Measurements from ENCODE around the gene UGT2B17. TPM values are rescaled to one million over a fixed set of nuclear protein-coding genes. Genes with fewer than 3 reads are reported as not detected.

Gene UGT2B17
- total and polyA plus RNA-seq, 2 of the 13 experiments (the other 11 are each of a cell fraction or from before 2014, with no cell fraction given): not detected

GRCh38 chr4:68520985-68521384 is 55.1 kb downstream of the UGT2B17 start:
- Histone ChIP-seq H3K4me3 (replicated peaks in 1 of 3; ENCODE audit: insufficient read depth in 1 of 3, low read depth in 2 of 3, low read length in 3 of 3) (no peak overlapping the region), H3K9ac (ENCODE audit: insufficient read depth, low read depth, low read length) (no peak overlapping the region), H2AFZ (ENCODE audit: low read length) (no peak overlapping the region), H3K27ac (ENCODE audit: extremely low read length, insufficient read depth, low read length) (no peak overlapping the region), H3K79me2 (ENCODE audit: insufficient read depth, low read length) (no peaks in the 10 kb centered on the region), H3K36me3 (replicated peaks in 1 of 2; ENCODE audit: control insufficient read depth in 1 of 2, insufficient read depth in 2 of 2, low read length in 2 of 2) (no peaks in the 10 kb centered on the region), H3K4me1 (ENCODE audit: insufficient read depth, low read length) (no peaks in the 10 kb centered on the region), H3K9me3 (ENCODE audit: low read length) (no peaks in the 10 kb centered on the region), H3K27me3 (ENCODE audit: control insufficient read depth in 1 of 2, insufficient read depth in 2 of 2, low read length in 2 of 2) (no peaks in the 10 kb centered on the region; a peak in 1 of 5 replicates), H4K20me1 (ENCODE audit: insufficient read depth, low read length) (no peaks in the 10 kb centered on the region), H3K4me2 (ENCODE audit: low read depth, low read length) (no peak overlapping the region)
- in situ Hi-C loops (cut with HindIII; ENCODE audit: extremely low pct_ligation_motif_present, low pct_unique_long_range_greater_than_20kb): no loop called here
- FAIRE-seq: no peak
- WGBS (ENCODE audit: low lambda C conversion rate): 11% methylated on average over 2 of the region's 2 CpGs
- ChIA-PET CTCF (ENCODE audit: low intra/inter-chr PET ratio, low total read pairs) (no interaction called here), POLR2A (no interaction called here)
- BruUV-seq (replicated peaks): no TSS peak
- ATAC-seq: peak; percentile 76
- peak; percentile 28 for DNase-seq (ENCODE audit: low spot score)
- intact Hi-C loops (cut with micrococcal nuclease; ENCODE audit: unreplicated experiment): no loop called here
- TF ChIP-seq ZSCAN29 (CRISPR knock-in tag; conservative IDR thresholded peaks at IDR 0.05) (no peak), ZNF484 (CRISPR knock-in tag; IDR thresholded peaks at IDR 0.05; ENCODE audit: borderline replicate concordance, low read depth) (no peak), CHCHD3 (CRISPR knock-in tag; IDR thresholded peaks at IDR 0.05) (no peak), SOX5 (CRISPR knock-in tag; IDR thresholded peaks at IDR 0.05; ENCODE audit: borderline replicate concordance) (peak; percentile 64; the same call in 1 of the 2 replicates), FOXA3 (CRISPR knock-in tag; IDR thresholded peaks at IDR 0.05) (peak; percentile 42; the same call in 1 of the 2 replicates), PAXIP1 (CRISPR knock-in tag; conservative IDR thresholded peaks at IDR 0.05) (peak; percentile 70), PPARG (CRISPR knock-in tag; conservative IDR thresholded peaks at IDR 0.05) (no peak), FOXP1 (IDR thresholded peaks at IDR 0.05) (peak; percentile 62), FOXP1 (CRISPR knock-in tag; IDR thresholded peaks at IDR 0.05) (peak; percentile 71), ZNF644 (CRISPR knock-in tag; IDR thresholded peaks at IDR 0.05; ENCODE audit: low read depth) (0 out of 2 replicates have a peak, but pooled peaks have one; percentile 11), ZNF777 (CRISPR knock-in tag; IDR thresholded peaks at IDR 0.05) (no peak), SCMH1 (CRISPR knock-in tag; IDR thresholded peaks at IDR 0.05; ENCODE audit: borderline replicate concordance) (no peak), SOX13 (IDR thresholded peaks at IDR 0.05) (no peak), SOX13 (CRISPR knock-in tag; conservative IDR thresholded peaks at IDR 0.05 in 1 of 2, IDR thresholded peaks at IDR 0.05 in 1 of 2) (peak in 1 of 2 experiments; percentile 64; a peak in 2 of 4 replicates)
- TF ChIP-seq, protein P1, sequence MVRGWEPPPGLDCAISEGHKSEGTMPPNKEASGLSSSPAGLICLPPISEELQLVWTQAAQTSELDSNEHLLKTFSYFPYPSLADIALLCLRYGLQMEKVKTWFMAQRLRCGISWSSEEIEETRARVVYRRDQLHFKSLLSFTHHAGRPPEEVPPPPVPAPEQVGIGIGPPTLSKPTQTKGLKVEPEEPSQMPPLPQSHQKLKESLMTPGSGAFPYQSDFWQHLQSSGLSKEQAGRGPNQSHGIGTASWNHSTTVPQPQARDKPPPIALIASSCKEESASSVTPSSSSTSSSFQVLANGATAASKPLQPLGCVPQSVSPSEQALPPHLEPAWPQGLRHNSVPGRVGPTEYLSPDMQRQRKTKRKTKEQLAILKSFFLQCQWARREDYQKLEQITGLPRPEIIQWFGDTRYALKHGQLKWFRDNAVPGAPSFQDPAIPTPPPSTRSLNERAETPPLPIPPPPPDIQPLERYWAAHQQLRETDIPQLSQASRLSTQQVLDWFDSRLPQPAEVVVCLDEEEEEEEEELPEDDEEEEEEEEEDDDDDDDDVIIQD (CRISPR knock-in tag; IDR thresholded peaks at IDR 0.05; ENCODE audit: low read depth): peak; percentile 70; the same call in 1 of the 2 replicates
- TF ChIP-seq, protein P2, sequence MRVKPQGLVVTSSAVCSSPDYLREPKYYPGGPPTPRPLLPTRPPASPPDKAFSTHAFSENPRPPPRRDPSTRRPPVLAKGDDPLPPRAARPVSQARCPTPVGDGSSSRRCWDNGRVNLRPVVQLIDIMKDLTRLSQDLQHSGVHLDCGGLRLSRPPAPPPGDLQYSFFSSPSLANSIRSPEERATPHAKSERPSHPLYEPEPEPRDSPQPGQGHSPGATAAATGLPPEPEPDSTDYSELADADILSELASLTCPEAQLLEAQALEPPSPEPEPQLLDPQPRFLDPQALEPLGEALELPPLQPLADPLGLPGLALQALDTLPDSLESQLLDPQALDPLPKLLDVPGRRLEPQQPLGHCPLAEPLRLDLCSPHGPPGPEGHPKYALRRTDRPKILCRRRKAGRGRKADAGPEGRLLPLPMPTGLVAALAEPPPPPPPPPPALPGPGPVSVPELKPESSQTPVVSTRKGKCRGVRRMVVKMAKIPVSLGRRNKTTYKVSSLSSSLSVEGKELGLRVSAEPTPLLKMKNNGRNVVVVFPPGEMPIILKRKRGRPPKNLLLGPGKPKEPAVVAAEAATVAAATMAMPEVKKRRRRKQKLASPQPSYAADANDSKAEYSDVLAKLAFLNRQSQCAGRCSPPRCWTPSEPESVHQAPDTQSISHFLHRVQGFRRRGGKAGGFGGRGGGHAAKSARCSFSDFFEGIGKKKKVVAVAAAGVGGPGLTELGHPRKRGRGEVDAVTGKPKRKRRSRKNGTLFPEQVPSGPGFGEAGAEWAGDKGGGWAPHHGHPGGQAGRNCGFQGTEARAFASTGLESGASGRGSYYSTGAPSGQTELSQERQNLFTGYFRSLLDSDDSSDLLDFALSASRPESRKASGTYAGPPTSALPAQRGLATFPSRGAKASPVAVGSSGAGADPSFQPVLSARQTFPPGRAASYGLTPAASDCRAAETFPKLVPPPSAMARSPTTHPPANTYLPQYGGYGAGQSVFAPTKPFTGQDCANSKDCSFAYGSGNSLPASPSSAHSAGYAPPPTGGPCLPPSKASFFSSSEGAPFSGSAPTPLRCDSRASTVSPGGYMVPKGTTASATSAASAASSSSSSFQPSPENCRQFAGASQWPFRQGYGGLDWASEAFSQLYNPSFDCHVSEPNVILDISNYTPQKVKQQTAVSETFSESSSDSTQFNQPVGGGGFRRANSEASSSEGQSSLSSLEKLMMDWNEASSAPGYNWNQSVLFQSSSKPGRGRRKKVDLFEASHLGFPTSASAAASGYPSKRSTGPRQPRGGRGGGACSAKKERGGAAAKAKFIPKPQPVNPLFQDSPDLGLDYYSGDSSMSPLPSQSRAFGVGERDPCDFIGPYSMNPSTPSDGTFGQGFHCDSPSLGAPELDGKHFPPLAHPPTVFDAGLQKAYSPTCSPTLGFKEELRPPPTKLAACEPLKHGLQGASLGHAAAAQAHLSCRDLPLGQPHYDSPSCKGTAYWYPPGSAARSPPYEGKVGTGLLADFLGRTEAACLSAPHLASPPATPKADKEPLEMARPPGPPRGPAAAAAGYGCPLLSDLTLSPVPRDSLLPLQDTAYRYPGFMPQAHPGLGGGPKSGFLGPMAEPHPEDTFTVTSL (CRISPR knock-in tag; IDR thresholded peaks at IDR 0.05; ENCODE audit: borderline replicate concordance): peak; percentile 70; the same call in 1 of the 2 replicates

Measured in HepG2 (cell line).